ENCODE data around the gene ALDH3A2.
A peak's percentile ranks its signal among the peaks of the same experiment; 100 is the strongest.
"Not testable (repeated sequence)": the region's sequence is repeated elsewhere in the genome, so short reads cannot be mapped to it uniquely, and the experiment has no call there.

Gene ALDH3A2

GRCh38 chr17:19683117-19683516 is 34.6 kb downstream of the ALDH3A2 start:
- no peak for DNase-seq

- DNase-seq: not testable (repeated sequence)
These were observed 36.5 kb downstream of the ALDH3A2 start for GRCh38 chr17:19684909-19685580.

- DNase-seq: no peak
These were observed 38.0 kb downstream of the ALDH3A2 start for GRCh38 chr17:19686400-19687090.

GRCh38 chr17:19702217-19702641 is 53.7 kb downstream of the ALDH3A2 start:
- no peak for DNase-seq

- no peak for DNase-seq
These were observed 54.7 kb downstream of the ALDH3A2 start for GRCh38 chr17:19703106-19703827.

GRCh38 chr17:19703828-19704613 is 55.5 kb downstream of the ALDH3A2 start:
- no peak for DNase-seq

GRCh38 chr17:19705201-19705600 is 56.6 kb downstream of the ALDH3A2 start:
- no peak for DNase-seq

- DNase-seq: no peak
These were observed 57.5 kb downstream of the ALDH3A2 start for GRCh38 chr17:19705771-19706770.

GRCh38 chr17:19706791-19707727 is 58.5 kb downstream of the ALDH3A2 start:
- DNase-seq: peak; percentile 68

- no peak for DNase-seq
These were observed 59.2 kb downstream of the ALDH3A2 start for GRCh38 chr17:19707728-19708221.

GRCh38 chr17:19708431-19709175 is 60.1 kb downstream of the ALDH3A2 start:
- DNase-seq: no peak

GRCh38 chr17:19709841-19710240 is 61.3 kb downstream of the ALDH3A2 start:
- no peak for DNase-seq

- no peak for DNase-seq
These were observed 64.0 kb downstream of the ALDH3A2 start for GRCh38 chr17:19712436-19713004.

- no peak for DNase-seq
These were observed 64.9 kb downstream of the ALDH3A2 start for GRCh38 chr17:19713462-19713861.

- no peak for DNase-seq
These were observed 65.4 kb downstream of the ALDH3A2 start for GRCh38 chr17:19713901-19714361.

- DNase-seq: peak; percentile 78
These were observed 66.2 kb downstream of the ALDH3A2 start for GRCh38 chr17:19714542-19715411.

GRCh38 chr17:19716108-19717030 is 67.8 kb downstream of the ALDH3A2 start, which contains the start of gene SLC47A2:
TSS of gene SLC47A2 (minus strand) at chr17:19716584. CDS start at chr17:19716555, 29 bp downstream.
- DNase-seq: no peak
